Liver (tissue), 9 donors: Measurements from ENCODE around the gene OOSP1. TPM values are rescaled to one million over a fixed set of nuclear protein-coding genes. Genes with fewer than 3 reads are reported as not detected.

Source experiments
- DNase-seq: peaks from one replicate; pipeline ENCODE4 v3.0.0-alpha.2; 2017; ENCODE audit warnings: low spot score
- H3K27ac ChIP-seq, 2 donors: one replicate each; pipeline ENCODE4 v1.7.0; 2013; ENCODE audit warnings: inconsistent platforms in 2 of 2, low read length in 2 of 2, control low read depth in 1 of 2, low read depth in 1 of 2, mild to moderate bottlenecking in 1 of 2
- H3K27me3 ChIP-seq, 4 donors: one replicate each; pipeline versions ENCODE4 v1.6.1 to v1.7.0; 2013; ENCODE audit warnings: low read length in 3 of 4, inconsistent platforms in 1 of 4, mild to moderate bottlenecking in 1 of 4, moderate library complexity in 1 of 4; ENCODE audit not compliant: control insufficient read depth in 4 of 4, insufficient read depth in 4 of 4
- H3K36me3 ChIP-seq, 4 donors: one replicate each; pipeline versions ENCODE4 v1.6.1 to v1.7.0; 2013; ENCODE audit warnings: low read length in 3 of 4, mild to moderate bottlenecking in 3 of 4, low read depth in 1 of 4, moderate library complexity in 1 of 4; ENCODE audit not compliant: control insufficient read depth in 4 of 4, insufficient read depth in 3 of 4
- H3K4me1 ChIP-seq, 4 donors: one replicate each; pipeline versions ENCODE4 v1.6.1 to v1.7.0; 2013; ENCODE audit warnings: low read length in 3 of 4, mild to moderate bottlenecking in 3 of 4, moderate library complexity in 1 of 4; ENCODE audit not compliant: control insufficient read depth in 4 of 4, insufficient read depth in 4 of 4
- H3K4me3 ChIP-seq, 3 donors: one replicate each; pipeline versions ENCODE4 v1.6.1 to v1.7.0; 2013; ENCODE audit warnings: low read length in 3 of 3, control low read depth in 1 of 3, low read depth in 1 of 3, mild to moderate bottlenecking in 1 of 3
- H3K9ac ChIP-seq, 2 donors: one replicate each; pipeline ENCODE4 v1.7.0; 2013; ENCODE audit warnings: low read length in 2 of 2, mild to moderate bottlenecking in 2 of 2, moderate library complexity in 2 of 2, control low read depth in 1 of 2, low read depth in 1 of 2
- H3K9me3 ChIP-seq, 4 donors: one replicate each; pipeline versions ENCODE4 v1.6.1 to v1.7.0; 2013; ENCODE audit warnings: low read length in 3 of 4; ENCODE audit not compliant: control insufficient read depth in 4 of 4
- ATF3 ChIP-seq: IDR thresholded peaks from 2 replicates; pipeline ENCODE4 v1.6.1; 2016; ENCODE audit warnings: antibody characterized with exemption
- CTCF ChIP-seq: fragments of 150-350 bp; IDR thresholded peaks from 2 replicates; pipeline ENCODE4 v1.5.1; 2017; ENCODE audit warnings: improper control_type of control experiment, low read depth, low read length; ENCODE audit not compliant: missing input control
- EGR1 ChIP-seq, 2 donors: IDR thresholded peaks; 2 replicates each; pipeline ENCODE4 v1.6.1; 2016 to 2018; ENCODE audit warnings: antibody characterized with exemption in 2 of 2, low read depth in 2 of 2
- FOXA1 ChIP-seq: IDR thresholded peaks from 2 replicates; pipeline ENCODE4 v1.6.1; 2016; ENCODE audit warnings: antibody characterized with exemption
- FOXA2 ChIP-seq: IDR thresholded peaks from 2 replicates; pipeline ENCODE4 v1.6.1; 2016; ENCODE audit warnings: antibody characterized with exemption
- GABPA ChIP-seq, 2 donors: IDR thresholded peaks in 1 of 2; conservative IDR thresholded peaks in 1 of 2; 2 replicates each; pipeline ENCODE4 v1.6.1; 2016; ENCODE audit warnings: antibody characterized with exemption in 2 of 2, mild to moderate bottlenecking in 1 of 2, moderate library complexity in 1 of 2
- HNF4A ChIP-seq, 2 donors: conservative IDR thresholded peaks; 2 replicates each; pipeline ENCODE4 v1.6.1; 2016; ENCODE audit warnings: antibody characterized with exemption in 2 of 2, mild to moderate bottlenecking in 2 of 2
- HNF4G ChIP-seq: IDR thresholded peaks from 2 replicates; pipeline ENCODE4 v1.6.1; 2016; ENCODE audit warnings: antibody characterized with exemption
- JUND ChIP-seq, 2 donors: IDR thresholded peaks; 2 replicates each; pipeline ENCODE4 v1.6.1; 2016; ENCODE audit warnings: antibody characterized with exemption in 2 of 2
- MAX ChIP-seq: IDR thresholded peaks from 2 replicates; pipeline ENCODE4 v1.6.1; 2016; ENCODE audit warnings: antibody characterized with exemption
- NR2F2 ChIP-seq: IDR thresholded peaks from 2 replicates; pipeline ENCODE4 v1.6.1; 2016; ENCODE audit warnings: antibody characterized with exemption
- RAD21 ChIP-seq, 2 donors: IDR thresholded peaks; 2 replicates each; pipeline ENCODE4 v1.6.1; 2016; ENCODE audit warnings: antibody characterized with exemption in 2 of 2, mild to moderate bottlenecking in 2 of 2
- REST ChIP-seq: IDR thresholded peaks from 2 replicates; pipeline ENCODE4 v1.6.1; 2016; ENCODE audit warnings: antibody characterized with exemption, mild to moderate bottlenecking
- RXRA ChIP-seq, 2 donors: IDR thresholded peaks; 2 replicates each; pipeline ENCODE4 v1.6.1; 2017 to 2018; ENCODE audit warnings: antibody characterized with exemption in 2 of 2, mild to moderate bottlenecking in 1 of 2
- SP1 ChIP-seq: IDR thresholded peaks from 2 replicates; pipeline ENCODE4 v1.6.1; 2018; ENCODE audit warnings: antibody characterized with exemption, mild to moderate bottlenecking
- TAF1 ChIP-seq: conservative IDR thresholded peaks from 2 replicates; pipeline ENCODE4 v1.6.1; 2016; ENCODE audit warnings: antibody characterized with exemption, mild to moderate bottlenecking
- YY1 ChIP-seq: IDR thresholded peaks from 2 replicates; pipeline ENCODE4 v1.6.1; 2016; ENCODE audit warnings: antibody characterized with exemption, mild to moderate bottlenecking
- ZBTB33 ChIP-seq: IDR thresholded peaks from 2 replicates; pipeline ENCODE4 v1.6.1; 2016; ENCODE audit warnings: antibody characterized with exemption
- WGBS: extraction: QIAGEN DNeasy Blood & Tissue Kit; methylation state at CpG from one replicate; pipeline ENCODE4 v1.1.7; 2013; 5-methylcytosine and 5-hydroxymethylcytosine counted together
- polyA plus RNA-seq, 2 donors: library from polyadenylated mRNA; stranded (reverse) in 1 of 2; unstranded in 1 of 2; fragments of 200-250 nt in 1 of 2; fragments of >200 nt in 1 of 2; fragmentation: Nextera tagmentation in 1 of 2; extraction: Ambion mirVana in 1 of 2; gene quantifications; one replicate each; pipeline versions ENCODE4 v1.2.1 to v1.2.3, GENCODE V29; 2013 to 2015
- total RNA-seq, 2 donors: library from RNA; depleted of rRNA; stranded (reverse); fragments of >200 nt; gene quantifications; one replicate each; pipeline ENCODE4 v1.2.3, GENCODE V29; 2014
- donor health status: healthy.
- donor health status: healthy.
- donor health status: healthy.
- donor health status: healthy.
- donor health status: healthy.

OOSP1 gene
- total and polyA plus RNA-seq, 4 donors: not detected

- Histone ChIP-seq H3K9ac (no peak overlapping the region), H3K27me3 (no peaks in the 10 kb centered on the region), H3K4me3 (no peak overlapping the region), H3K36me3 (no peaks in the 10 kb centered on the region), H3K27ac (no peak overlapping the region), H3K4me1 (no peaks in the 10 kb centered on the region), H3K9me3 (peaks cover 3 to 12% (median 5%) of the 10 kb centered on the region in 4 donors)
- DNase-seq: no peak
- TF ChIP-seq SP1: no peak
- TF ChIP-seq FOXA2: no peak
- no peak for TF ChIP-seq CTCF
- no peak for TF ChIP-seq MAX
- no peak for TF ChIP-seq RAD21 (IDR thresholded peaks at IDR 0.05)
- TF ChIP-seq GABPA (IDR thresholded peaks at IDR 0.05 in 1 of 2, conservative IDR thresholded peaks at IDR 0.05 in 1 of 2): no peak
- TF ChIP-seq NR2F2: no peak
- no peak for TF ChIP-seq FOXA1
- TF ChIP-seq YY1: no peak
- no peak for TF ChIP-seq ZBTB33
- no peak for TF ChIP-seq HNF4A (conservative IDR thresholded peaks at IDR 0.05)
- TF ChIP-seq HNF4G: no peak
- TF ChIP-seq RXRA (IDR thresholded peaks at IDR 0.05): no peak
- no peak for TF ChIP-seq ATF3
- TF ChIP-seq REST: no peak
- TF ChIP-seq EGR1 (IDR thresholded peaks at IDR 0.05; ENCODE audit: low read depth in 2 of 2): no peak
- no peak for TF ChIP-seq JUND (IDR thresholded peaks at IDR 0.05)
- TF ChIP-seq TAF1: no peak
- WGBS: 76% methylated on average over 2 of the region's 2 CpGs
Measured at GRCh38 chr11:59997800-59998199, 59.6 kb downstream of the OOSP1 start.
